GM18502 (cell line): ENCODE data around the gene POLR1A.

Experiments used
- ATAC-seq: cut with Tn5 transposase; IDR thresholded peaks from one replicate; pipeline ENCODE4 v1.9.1; 2021; ENCODE audit warnings: mild to moderate bottlenecking; ENCODE audit not compliant: unreplicated experiment, poor library complexity

Gene POLR1A

GRCh38 chr2:86039178-86039962 is 66.3 kb downstream of the POLR1A start:
- ATAC-seq = no peak

GRCh38 chr2:86038291-86039081 is 67.2 kb downstream of the POLR1A start:
- ATAC-seq = no peak

GRCh38 chr2:86037795-86038192 is 67.9 kb downstream of the POLR1A start:
- ATAC-seq = no peak

GRCh38 chr2:86037141-86037794 is 68.4 kb downstream of the POLR1A start:
- no peak for ATAC-seq

GRCh38 chr2:86036669-86037138 is 69.0 kb downstream of the POLR1A start:
- no peak for ATAC-seq

GRCh38 chr2:86035883-86036668 is 69.6 kb downstream of the POLR1A start:
- ATAC-seq = peak; percentile 81

GRCh38 chr2:86035376-86035882 is 70.3 kb downstream of the POLR1A start:
- ATAC-seq = no peak

GRCh38 chr2:86033751-86034692 is 71.7 kb downstream of the POLR1A start:
- no peak for ATAC-seq

- ATAC-seq = no peak
Observed at GRCh38 chr2:86032861-86033595, 72.7 kb downstream of the POLR1A start.

GRCh38 chr2:86031606-86032005 is 74.1 kb downstream of the POLR1A start:
- no peak for ATAC-seq

- ATAC-seq = no peak
Observed at GRCh38 chr2:86031151-86031550, 74.5 kb downstream of the POLR1A start.

GRCh38 chr2:86029873-86030272 is 75.8 kb downstream of the POLR1A start:
- no peak for ATAC-seq

GRCh38 chr2:86028766-86029381 is 76.8 kb downstream of the POLR1A start:
- no peak for ATAC-seq

GRCh38 chr2:86027922-86028765 is 77.5 kb downstream of the POLR1A start:
- ATAC-seq = no peak

- no peak for ATAC-seq
Observed at GRCh38 chr2:86027196-86027921, 78.3 kb downstream of the POLR1A start.

- ATAC-seq = no peak
Observed at GRCh38 chr2:86026744-86027065, 79.0 kb downstream of the POLR1A start.
